IPS DF 19.7 (cell line): ENCODE data around the gene CHRNA4.

Experiments used
- DNase-seq: peaks from one replicate; pipeline ENCODE4 v3.0.0-alpha.2; 2013; ENCODE audit warnings: low read depth, low spot score

CHRNA4 gene

GRCh38 chr20:63363981-63364561 lies 2.9 kb upstream of the CHRNA4 start:
- DNase-seq: no peak

GRCh38 chr20:63363013-63363957 lies 2.1 kb upstream of the CHRNA4 start:
- no peak for DNase-seq

GRCh38 chr20:63362436-63363009 lies 1.4 kb upstream of the CHRNA4 start:
- DNase-seq: no peak

GRCh38 chr20:63361519-63362435 lies 628 bp upstream of the CHRNA4 start:
- no peak for DNase-seq

GRCh38 chr20:63359937-63360849 lies 956 bp downstream of the CHRNA4 start:
- DNase-seq: no peak

- DNase-seq: no peak
These were observed 1.8 kb downstream of the CHRNA4 start for GRCh38 chr20:63359164-63359934.

- DNase-seq: no peak
These were observed 2.9 kb downstream of the CHRNA4 start for GRCh38 chr20:63357921-63358905.

GRCh38 chr20:63356931-63357879 lies 3.9 kb downstream of the CHRNA4 start:
- DNase-seq: no peak

GRCh38 chr20:63356511-63356910 lies 4.6 kb downstream of the CHRNA4 start:
- DNase-seq: no peak

- no peak for DNase-seq
These were observed 5.3 kb downstream of the CHRNA4 start for GRCh38 chr20:63355781-63356295.

- no peak for DNase-seq
These were observed 6.4 kb downstream of the CHRNA4 start for GRCh38 chr20:63354636-63355350.

- no peak for DNase-seq
These were observed 8.3 kb downstream of the CHRNA4 start for GRCh38 chr20:63352811-63353221.

- no peak for DNase-seq
These were observed 9.1 kb downstream of the CHRNA4 start for GRCh38 chr20:63351811-63352591.

GRCh38 chr20:63351326-63351700 lies 9.8 kb downstream of the CHRNA4 start:
- no peak for DNase-seq

GRCh38 chr20:63350597-63351325 lies 10.4 kb downstream of the CHRNA4 start:
- DNase-seq: no peak
